Calu3 (cell line): Measurements from ENCODE around the gene RXRB. TPM values are rescaled to one million over a fixed set of nuclear protein-coding genes. Genes with fewer than 3 reads are reported as not detected.
"Not testable (repeated sequence)": the region's sequence is repeated elsewhere in the genome, so short reads cannot be mapped to it uniquely, and the experiment has no call there.

Experiments used
- BruUV-seq: library from RNA; stranded (reverse); fragments of 400-500 nt; replicated peaks from 2 replicates; lab custom pipeline; 2021; lab: Mats Ljungman, UMichigan
- CTCF ChIA-PET: fragments of 300-600 bp; sonication (Branson Sonifier 250); formaldehyde crosslinking; loops from one replicate; lab custom pipeline; 2022; ENCODE audit warnings: antibody characterized with exemption; lab: Charles Lee
- DNase-seq: peaks from one replicate; pipeline ENCODE4 v3.0.0; 2022
- H3K27ac Mint-ChIP-seq: one replicate; pipeline ENCODE4 v1.8.0; 2022; ENCODE audit warnings: mixed read lengths; ENCODE audit not compliant: unreplicated experiment
- H3K27me3 Mint-ChIP-seq: one replicate; pipeline ENCODE4 v1.8.0; 2022; ENCODE audit warnings: mixed read lengths; ENCODE audit not compliant: unreplicated experiment
- H3K36me3 Mint-ChIP-seq: one replicate; pipeline ENCODE4 v1.8.0; 2022; ENCODE audit warnings: mild to moderate bottlenecking, moderate library complexity, mixed read lengths; ENCODE audit not compliant: insufficient read depth, unreplicated experiment
- H3K4me1 Mint-ChIP-seq: one replicate; pipeline ENCODE4 v1.8.0; 2022; ENCODE audit warnings: mild to moderate bottlenecking, low read depth, mixed read lengths; ENCODE audit not compliant: unreplicated experiment
- H3K4me3 Mint-ChIP-seq: one replicate; pipeline ENCODE4 v1.8.0; 2022; ENCODE audit warnings: mild to moderate bottlenecking, low read depth, moderate library complexity, mixed read lengths; ENCODE audit not compliant: unreplicated experiment
- H3K9me3 Mint-ChIP-seq: one replicate; pipeline ENCODE4 v1.8.0; 2022; ENCODE audit warnings: low read depth, mixed read lengths; ENCODE audit not compliant: unreplicated experiment
- intact Hi-C: fragments of 100-400 bp; cut with micrococcal nuclease; formaldehyde crosslinking; loops from one replicate; pipeline ENCODE4 v1.10.0; 2022; ENCODE audit not compliant: unreplicated experiment
- microRNA-seq: library from miRNA; unstranded; fragments of <30 nt; microRNA quantifications from one replicate; pipeline ENCODE4 v1.2.0, GENCODE V29; 2022
- total RNA-seq: library from RNA; stranded (reverse); gene quantifications from 2 replicates; pipeline ENCODE4 v1.2.3, GENCODE V29; 2022
- TF ChIP-seq, protein P1 (sequence below): fragments of 200-600 bp; IDR thresholded peaks from one replicate; pipeline ENCODE4 v1.8.0; 2022; ENCODE audit warnings: antibody characterized with exemption; ENCODE audit not compliant: unreplicated experiment

RXRB gene
- total RNA-seq, 1 experiment from 2014 or later, result 78.3 TPM

DNA sequence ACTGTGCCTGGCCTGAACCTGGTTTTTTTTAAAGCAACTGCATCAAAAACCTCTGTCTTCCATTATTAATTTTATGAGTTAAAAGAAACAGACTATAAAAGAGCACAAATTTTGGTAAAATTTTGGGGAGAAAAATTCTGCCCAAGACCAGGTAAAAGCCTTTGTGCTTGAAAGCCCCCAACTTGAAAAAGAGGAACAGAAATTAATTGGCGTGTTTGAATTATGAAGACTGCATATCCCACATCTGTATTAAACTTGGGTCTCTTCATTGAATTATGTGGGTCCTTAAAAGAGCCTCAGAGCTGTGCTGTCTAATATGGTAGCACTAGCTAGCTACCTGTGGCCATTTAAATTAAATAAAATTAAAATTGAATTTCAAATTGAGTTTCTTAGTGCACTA is 49.4 kb downstream of the RXRB start:
- BruUV-seq, result no TSS peak
- no peak overlapping the region for H3K4me3 Mint-ChIP-seq
- H3K27me3 Mint-ChIP-seq, result peaks cover 82% of the 10 kb centered on the region
- H3K36me3 Mint-ChIP-seq, result no peaks in the 10 kb centered on the region
- CTCF ChIA-PET, result interaction anchor here (0.8 to 2.0 kb wide), 3 partner anchors 11 to 97 kb away, joined by 3 to 6 read pairs (median 3); no protein-coding TSS in a partner anchor
- H3K4me1 Mint-ChIP-seq, result no peaks in the 10 kb centered on the region
- H3K27ac Mint-ChIP-seq, result no peak overlapping the region
- intact Hi-C loops, result no loop called here
- H3K9me3 Mint-ChIP-seq, result no peaks in the 10 kb centered on the region
- DNase-seq, result no peak
- TF ChIP-seq, protein P1, sequence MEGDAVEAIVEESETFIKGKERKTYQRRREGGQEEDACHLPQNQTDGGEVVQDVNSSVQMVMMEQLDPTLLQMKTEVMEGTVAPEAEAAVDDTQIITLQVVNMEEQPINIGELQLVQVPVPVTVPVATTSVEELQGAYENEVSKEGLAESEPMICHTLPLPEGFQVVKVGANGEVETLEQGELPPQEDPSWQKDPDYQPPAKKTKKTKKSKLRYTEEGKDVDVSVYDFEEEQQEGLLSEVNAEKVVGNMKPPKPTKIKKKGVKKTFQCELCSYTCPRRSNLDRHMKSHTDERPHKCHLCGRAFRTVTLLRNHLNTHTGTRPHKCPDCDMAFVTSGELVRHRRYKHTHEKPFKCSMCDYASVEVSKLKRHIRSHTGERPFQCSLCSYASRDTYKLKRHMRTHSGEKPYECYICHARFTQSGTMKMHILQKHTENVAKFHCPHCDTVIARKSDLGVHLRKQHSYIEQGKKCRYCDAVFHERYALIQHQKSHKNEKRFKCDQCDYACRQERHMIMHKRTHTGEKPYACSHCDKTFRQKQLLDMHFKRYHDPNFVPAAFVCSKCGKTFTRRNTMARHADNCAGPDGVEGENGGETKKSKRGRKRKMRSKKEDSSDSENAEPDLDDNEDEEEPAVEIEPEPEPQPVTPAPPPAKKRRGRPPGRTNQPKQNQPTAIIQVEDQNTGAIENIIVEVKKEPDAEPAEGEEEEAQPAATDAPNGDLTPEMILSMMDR, result no peak

DNA sequence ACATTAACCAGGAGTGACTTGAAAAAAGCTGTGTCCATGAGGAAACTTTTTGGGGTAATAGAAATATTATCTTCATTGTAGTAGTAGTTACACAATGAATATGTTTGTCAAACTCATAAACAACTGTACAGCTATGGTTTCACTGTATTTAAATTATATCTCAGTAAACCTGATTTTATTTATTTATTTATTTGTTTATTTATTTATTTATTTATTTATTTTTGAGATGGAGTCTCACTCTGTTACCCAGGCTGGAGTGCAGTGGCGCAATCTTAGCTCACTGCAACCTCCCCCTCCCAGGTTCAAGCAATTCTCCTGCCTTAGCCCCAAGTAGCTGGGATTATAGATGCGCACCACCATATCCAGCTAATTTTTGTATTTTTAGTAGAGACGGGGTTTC is 49.9 kb downstream of the RXRB start:
- H3K4me3 Mint-ChIP-seq, H3K27ac Mint-ChIP-seq, H3K4me1 Mint-ChIP-seq, intact Hi-C loops, BruUV-seq, H3K36me3 Mint-ChIP-seq, DNase-seq, H3K9me3 Mint-ChIP-seq: not testable (repeated sequence)
- peaks cover 79% of the 10 kb centered on the region for H3K27me3 Mint-ChIP-seq
- CTCF ChIA-PET, result interaction anchor here (0.7 to 2.0 kb wide), 5 partner anchors 11 to 137 kb away, joined by 3 to 7 read pairs (median 5); no protein-coding TSS in a partner anchor

DNA sequence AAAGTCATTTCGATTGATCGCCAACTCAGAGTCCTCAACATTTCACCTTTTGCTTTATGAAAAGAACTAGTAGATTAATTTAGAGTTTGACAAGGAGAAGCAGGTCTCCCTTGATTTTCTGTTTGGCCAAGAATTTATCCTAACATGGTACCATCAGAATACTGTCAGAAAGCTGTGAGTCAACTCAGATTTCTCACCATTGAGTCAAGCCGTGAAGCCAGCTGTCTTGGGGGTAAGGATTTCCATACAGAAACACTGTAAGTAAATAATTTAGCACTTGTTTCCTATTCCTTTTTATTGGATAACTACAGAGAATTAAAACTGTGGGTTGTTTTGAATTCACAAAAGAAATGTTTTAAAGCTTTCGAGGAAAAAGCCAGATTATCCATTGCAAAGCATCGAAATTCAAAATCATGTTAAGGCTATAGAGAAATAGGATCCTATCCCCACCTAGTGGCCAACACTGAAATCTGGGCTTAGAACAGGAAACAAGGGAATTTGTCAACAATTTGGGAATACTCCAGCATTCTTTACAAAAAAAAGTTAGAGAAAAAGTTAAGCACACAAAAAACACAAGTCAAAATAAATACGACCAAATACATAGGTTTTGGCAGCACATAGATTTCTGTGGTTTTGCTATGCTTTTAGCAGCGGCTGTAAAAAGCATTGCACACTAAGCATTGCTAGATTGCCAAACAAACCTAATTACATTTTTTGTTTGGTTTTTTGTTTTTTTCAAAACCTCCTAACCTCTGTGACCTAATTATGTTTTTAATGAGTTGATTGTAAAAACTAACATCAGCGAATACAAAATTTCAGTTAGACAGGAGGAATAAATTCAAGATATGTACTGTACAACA is 52.4 kb downstream of the RXRB start:
- Mint-ChIP-seq H3K27ac (no peak overlapping the region), H3K4me1 (no peaks in the 10 kb centered on the region), H3K9me3 (no peaks in the 10 kb centered on the region), H3K27me3 (peaks cover 59% of the 10 kb centered on the region), H3K36me3 (no peaks in the 10 kb centered on the region), H3K4me3 (no peak overlapping the region)
- DNase-seq, result peak; percentile 48
- no TSS peak for BruUV-seq
- TF ChIP-seq, protein P1, result peak; percentile 76
- CTCF ChIA-PET, result interaction anchor here (0.7 to 2.8 kb wide), 5 partner anchors 100 to 193 kb away, joined by 3 to 11 read pairs (median 4); no protein-coding TSS in a partner anchor
- intact Hi-C loops, result loop anchor here (2.0 kb wide), 3 partner anchors 29 to 147 kb away; no protein-coding TSS in a partner anchor

DNA sequence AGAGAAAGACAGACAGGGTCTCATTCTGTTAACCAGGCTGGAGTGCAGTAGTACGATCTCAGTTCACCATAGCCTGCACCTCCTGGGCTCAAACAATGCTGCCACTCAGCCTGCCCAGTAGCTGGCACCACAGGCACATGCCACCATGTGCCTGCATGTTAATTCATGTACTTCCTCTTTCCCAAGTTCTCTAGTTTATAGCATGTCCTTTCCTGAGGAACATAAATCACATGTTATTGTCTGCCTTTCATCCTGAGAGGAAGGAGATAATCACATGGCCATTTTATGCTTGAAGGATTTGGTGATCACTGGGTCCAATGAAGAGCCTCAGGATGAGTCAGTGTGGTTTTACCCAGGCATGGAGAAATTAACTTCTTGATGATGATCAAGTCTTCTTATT is 56.1 kb downstream of the RXRB start:
- Mint-ChIP-seq H3K9me3 (no peaks in the 10 kb centered on the region), H3K27ac (no peak overlapping the region), H3K36me3 (no peaks in the 10 kb centered on the region), H3K27me3 (peaks cover 49% of the 10 kb centered on the region), H3K4me3 (no peak overlapping the region), H3K4me1 (no peaks in the 10 kb centered on the region)
- DNase-seq, result no peak
- CTCF ChIA-PET, result interaction anchor here (0.7 kb wide), 1 partner anchor 25 kb away, joined by 3 read pairs; no protein-coding TSS in a partner anchor
- TF ChIP-seq, protein P1, result no peak
- no TSS peak for BruUV-seq
- intact Hi-C loops, result no loop called here

Small RNA genes within 50 kb of the gene (microRNA-seq; reads per million reads assigned to microRNA genes)
- gene MIR219A1, result 15.1 reads per million, percentile 40 among the genes with 10 or more reads in this experiment

Other genes with a start within 250 kb of the RXRB start
- 98.0 and 104 TPM in 2 replicates for gene HLA-DMA, start 247.6 kb downstream of the RXRB start, total RNA-seq
- gene BRD2, start 232.1 kb downstream of the RXRB start, total RNA-seq, result 351 and 356 TPM in 2 replicates
- gene HLA-DOA, start 191.1 kb downstream of the RXRB start, total RNA-seq, result 1.7 and 4.1 TPM in 2 replicates
- 29.2 and 46.4 TPM in 2 replicates for gene HLA-DPA1, start 127.0 kb downstream of the RXRB start, total RNA-seq
- 12.0 and 18.3 TPM in 2 replicates for gene HLA-DPB1, start 124.7 kb downstream of the RXRB start, total RNA-seq
- gene COL11A2, start 8.2 kb downstream of the RXRB start, total RNA-seq, result 1.8 TPM in 2 replicates
- gene SLC39A7, start 202 bp upstream of the RXRB start, total RNA-seq, result 188 and 201 TPM in 2 replicates
- 40.4 and 41.7 TPM in 2 replicates for gene HSD17B8, start 4.0 kb upstream of the RXRB start, total RNA-seq
- gene RING1, start 7.8 kb upstream of the RXRB start, total RNA-seq, result 53.9 and 58.9 TPM in 2 replicates
- 99.7 and 104 TPM in 2 replicates for gene VPS52, start 71.2 kb upstream of the RXRB start, total RNA-seq
- 2,667 and 2,688 TPM in 2 replicates for gene RPS18, start 71.4 kb upstream of the RXRB start, total RNA-seq
- gene B3GALT4, start 76.5 kb upstream of the RXRB start, total RNA-seq, result 18.2 and 21.6 TPM in 2 replicates
- 124 and 125 TPM in 2 replicates for gene WDR46, start 88.6 kb upstream of the RXRB start, total RNA-seq
- gene PFDN6, start 88.9 kb upstream of the RXRB start, total RNA-seq, result 141 and 168 TPM in 2 replicates
- gene RGL2, start 98.3 kb upstream of the RXRB start, total RNA-seq, result 138 and 154 TPM in 2 replicates
- gene TAPBP, start 113.4 kb upstream of the RXRB start, total RNA-seq, result 443 and 488 TPM in 2 replicates
- gene ZBTB22, start 117.1 kb upstream of the RXRB start, total RNA-seq, result 22.6 and 26.4 TPM in 2 replicates
- 86.3 and 86.6 TPM in 2 replicates for gene DAXX, start 122.3 kb upstream of the RXRB start, total RNA-seq
- gene KIFC1, start 191.2 kb upstream of the RXRB start, total RNA-seq, result 105 and 140 TPM in 2 replicates
- 62.4 and 68.3 TPM in 2 replicates for gene PHF1, start 210.3 kb upstream of the RXRB start, total RNA-seq
- gene CUTA, start 217.4 kb upstream of the RXRB start, total RNA-seq, result 170 and 172 TPM in 2 replicates
- 18.8 and 24.9 TPM in 2 replicates for gene SYNGAP1, start 219.4 kb upstream of the RXRB start, total RNA-seq